HT-29 (cell line): ENCODE measurements around the gene NEURL2. TPM values are rescaled to one million over a fixed set of nuclear protein-coding genes. Genes with fewer than 3 reads are reported as not detected.
"Not testable (repeated sequence)": the region's sequence is repeated elsewhere in the genome, so short reads cannot be mapped to it uniquely, and the experiment has no call there.

Experiments used
- DNase-seq: peaks from one replicate; pipeline ENCODE4 v3.0.0-alpha.2; 2015; ENCODE audit warnings: low spot score
- total RNA-seq: library from RNA; depleted of rRNA; stranded (reverse); fragments of >200 nt; shearing (Covaris generic); gene quantifications from 2 replicates; pipeline ENCODE4 v1.2.3, GENCODE V29; 2014; rRNA removed

Gene NEURL2, protein sequence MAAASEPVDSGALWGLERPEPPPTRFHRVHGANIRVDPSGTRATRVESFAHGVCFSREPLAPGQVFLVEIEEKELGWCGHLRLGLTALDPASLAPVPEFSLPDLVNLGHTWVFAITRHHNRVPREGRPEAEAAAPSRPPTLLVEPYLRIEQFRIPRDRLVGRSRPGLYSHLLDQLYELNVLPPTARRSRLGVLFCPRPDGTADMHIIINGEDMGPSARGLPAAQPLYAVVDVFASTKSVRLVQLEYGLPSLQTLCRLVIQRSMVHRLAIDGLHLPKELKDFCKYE
- 8.9 and 11.4 TPM in 2 replicates for total RNA-seq

DNA sequence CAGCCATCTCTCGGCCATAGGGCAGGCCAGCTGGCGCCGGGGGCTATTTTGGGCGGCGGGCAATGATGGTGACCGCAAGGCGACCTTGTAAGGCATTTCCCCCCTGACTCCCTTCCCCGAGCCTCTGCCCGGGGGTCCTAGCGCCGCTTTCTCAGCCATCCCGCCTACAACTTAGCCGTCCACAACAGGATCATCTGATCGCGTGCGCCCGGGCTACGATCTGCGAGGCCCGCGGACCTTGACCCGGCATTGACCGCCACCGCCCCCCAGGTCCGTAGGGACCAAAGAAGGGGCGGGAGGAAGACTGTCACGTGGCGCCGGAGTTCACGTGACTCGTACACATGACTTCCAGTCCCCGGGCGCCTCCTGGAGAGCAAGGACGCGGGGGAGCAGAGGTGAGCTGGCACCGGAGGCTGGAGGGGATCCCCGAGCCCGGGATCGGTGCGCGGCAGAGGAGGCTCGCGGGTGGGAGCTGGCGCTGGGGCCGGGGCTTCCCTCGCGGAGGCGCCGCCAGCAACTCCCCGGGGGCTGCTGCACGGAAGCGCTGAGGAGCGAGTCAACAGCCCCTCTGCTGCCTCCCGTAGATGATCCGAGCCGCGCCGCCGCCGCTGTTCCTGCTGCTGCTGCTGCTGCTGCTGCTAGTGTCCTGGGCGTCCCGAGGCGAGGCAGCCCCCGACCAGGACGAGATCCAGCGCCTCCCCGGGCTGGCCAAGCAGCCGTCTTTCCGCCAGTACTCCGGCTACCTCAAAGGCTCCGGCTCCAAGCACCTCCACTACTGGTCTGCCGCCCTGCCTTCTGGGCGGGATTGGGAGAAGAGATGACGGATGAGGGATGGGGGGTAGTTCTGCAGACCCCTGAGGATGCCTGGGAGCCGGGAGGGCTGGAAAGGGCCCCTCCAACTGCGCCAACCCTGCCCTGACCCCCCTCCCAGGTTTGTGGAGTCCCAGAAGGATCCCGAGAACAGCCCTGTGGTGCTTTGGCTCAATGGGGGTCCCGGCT, at the start of gene NEURL2, which contains the start of gene CTSA:
Gene NEURL2 (minus strand): TSS at position 224 of the 999 bp plus-strand sequence. CDS start 217 bp downstream, at position 7.
Gene CTSA (plus strand): TSS at position 351 of the 999 bp plus-strand sequence. CDS start 234 bp downstream, at position 585.
- peak; percentile 96 for DNase-seq

DNA sequence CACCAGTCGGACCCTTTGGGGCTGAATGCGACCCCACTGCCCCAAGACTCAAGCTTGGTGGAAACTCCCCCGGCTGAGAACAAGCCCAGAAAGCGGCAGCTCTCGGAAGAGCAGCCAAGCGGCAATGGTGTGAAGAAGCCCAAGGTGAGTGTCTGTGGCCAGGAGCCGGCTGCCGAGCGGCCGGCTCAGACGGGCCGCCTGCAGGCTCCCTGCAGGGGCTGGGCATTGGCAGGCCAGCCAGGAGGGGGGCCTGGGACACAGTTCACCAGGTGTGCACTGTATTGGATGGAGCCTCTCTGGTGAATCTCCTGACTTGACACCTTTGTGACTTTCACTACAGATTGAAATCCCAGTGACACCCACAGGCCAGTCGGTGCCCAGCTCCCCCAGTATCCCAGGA, 49.5 kb upstream of the NEURL2 start:
- DNase-seq = no peak

DNA sequence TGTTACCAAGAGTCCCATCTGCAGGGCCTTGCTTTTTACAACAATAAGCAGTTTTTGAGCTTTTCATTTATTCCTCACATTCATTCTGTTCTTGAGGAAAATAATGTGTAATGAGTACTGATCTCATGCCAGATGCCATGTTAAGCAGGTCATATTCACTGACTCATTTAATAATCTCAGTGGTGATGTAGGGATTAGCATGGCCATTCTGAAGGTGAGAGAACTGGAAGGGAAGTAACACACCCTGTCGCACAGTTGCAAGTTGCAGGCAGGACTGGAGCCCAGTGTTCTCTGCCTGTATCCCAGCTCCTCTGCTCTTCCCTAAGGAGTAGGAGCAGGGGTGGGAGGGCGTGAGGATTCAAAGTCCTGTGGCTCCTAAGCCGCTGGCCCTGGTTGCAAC, 49.0 kb upstream of the NEURL2 start:
- DNase-seq = no peak

DNA sequence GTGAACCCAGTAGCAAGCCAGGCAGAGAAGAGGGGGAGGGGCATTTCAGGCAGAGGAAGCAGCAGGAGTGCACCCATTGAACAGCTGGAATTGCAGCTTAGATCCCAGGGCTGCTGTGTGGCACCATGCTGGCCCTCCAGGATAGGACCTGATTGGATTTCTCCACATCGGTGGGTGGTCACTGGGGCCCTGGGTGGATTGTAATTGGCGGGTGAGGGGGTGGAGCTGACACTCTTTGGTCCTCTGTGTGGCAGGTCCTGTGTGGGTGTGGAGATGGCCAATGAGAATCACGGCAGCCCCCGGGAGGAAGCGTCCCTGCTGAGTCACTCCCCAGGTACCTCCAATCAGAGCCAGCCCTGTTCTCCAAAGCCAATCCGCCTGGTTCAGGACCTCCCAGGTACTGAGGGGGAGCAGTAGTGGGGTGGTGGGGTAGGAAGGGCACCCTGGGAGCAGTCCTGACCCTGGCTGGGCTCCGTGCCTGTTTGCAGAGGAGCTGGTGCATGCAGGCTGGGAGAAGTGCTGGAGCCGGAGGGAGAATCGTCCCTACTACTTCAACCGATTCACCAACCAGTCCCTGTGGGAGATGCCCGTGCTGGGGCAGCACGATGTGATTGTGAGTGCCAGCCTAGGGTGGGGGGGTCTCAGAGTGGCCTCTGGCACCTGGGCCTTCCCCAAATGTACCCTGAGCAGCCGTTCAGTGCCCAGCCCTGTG, 47.9 kb upstream of the NEURL2 start:
- no peak for DNase-seq

DNA sequence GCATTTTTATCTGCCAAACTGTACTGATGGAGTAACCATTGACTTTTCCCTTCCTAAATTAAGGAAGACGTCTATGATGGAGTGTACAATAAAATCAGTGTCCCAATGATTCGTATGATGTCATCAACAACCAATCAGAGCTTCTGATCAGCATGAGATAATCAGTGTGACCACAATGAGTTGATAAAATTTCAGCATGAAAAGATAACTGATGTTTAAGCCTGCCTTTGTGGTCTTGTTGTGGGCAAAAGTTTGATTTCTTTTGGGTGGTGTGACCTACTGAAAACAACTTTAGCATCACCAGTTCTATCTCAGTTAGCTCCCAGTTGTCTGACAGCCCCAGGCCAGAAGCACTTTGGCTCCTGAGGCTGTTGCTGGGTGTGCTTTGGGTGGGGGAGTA, 46.8 kb upstream of the NEURL2 start:
- DNase-seq = no peak

DNA sequence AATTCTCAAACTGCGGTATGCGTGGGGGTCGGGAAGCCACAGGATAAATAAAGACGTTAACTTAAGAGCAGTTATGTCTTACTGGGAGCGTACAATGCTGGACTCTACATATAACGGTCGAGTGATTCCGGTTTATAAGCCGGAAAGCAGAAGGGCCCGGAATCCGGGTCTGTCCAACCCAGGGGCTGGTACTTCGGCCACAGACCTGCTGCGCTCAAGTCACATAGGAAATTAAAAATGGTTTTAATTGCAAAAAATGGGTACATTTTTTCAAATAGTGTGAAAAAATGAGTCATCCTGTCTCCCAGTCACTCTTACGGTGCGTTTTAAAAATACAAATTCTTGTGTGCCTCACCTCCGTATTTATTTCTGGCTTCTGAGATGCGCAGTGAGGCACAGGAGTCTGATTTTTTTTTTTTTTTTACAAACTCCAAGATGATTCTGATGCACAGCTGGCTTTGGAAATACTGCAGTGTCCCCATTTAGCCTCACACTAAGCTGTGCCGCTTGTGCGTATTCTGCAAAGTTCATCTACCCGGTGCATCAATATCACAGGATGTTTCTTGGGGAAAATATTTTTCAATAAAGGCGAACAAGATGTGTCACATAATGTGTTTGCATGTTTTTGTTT, 44.5 kb upstream of the NEURL2 start:
- DNase-seq = no peak

DNA sequence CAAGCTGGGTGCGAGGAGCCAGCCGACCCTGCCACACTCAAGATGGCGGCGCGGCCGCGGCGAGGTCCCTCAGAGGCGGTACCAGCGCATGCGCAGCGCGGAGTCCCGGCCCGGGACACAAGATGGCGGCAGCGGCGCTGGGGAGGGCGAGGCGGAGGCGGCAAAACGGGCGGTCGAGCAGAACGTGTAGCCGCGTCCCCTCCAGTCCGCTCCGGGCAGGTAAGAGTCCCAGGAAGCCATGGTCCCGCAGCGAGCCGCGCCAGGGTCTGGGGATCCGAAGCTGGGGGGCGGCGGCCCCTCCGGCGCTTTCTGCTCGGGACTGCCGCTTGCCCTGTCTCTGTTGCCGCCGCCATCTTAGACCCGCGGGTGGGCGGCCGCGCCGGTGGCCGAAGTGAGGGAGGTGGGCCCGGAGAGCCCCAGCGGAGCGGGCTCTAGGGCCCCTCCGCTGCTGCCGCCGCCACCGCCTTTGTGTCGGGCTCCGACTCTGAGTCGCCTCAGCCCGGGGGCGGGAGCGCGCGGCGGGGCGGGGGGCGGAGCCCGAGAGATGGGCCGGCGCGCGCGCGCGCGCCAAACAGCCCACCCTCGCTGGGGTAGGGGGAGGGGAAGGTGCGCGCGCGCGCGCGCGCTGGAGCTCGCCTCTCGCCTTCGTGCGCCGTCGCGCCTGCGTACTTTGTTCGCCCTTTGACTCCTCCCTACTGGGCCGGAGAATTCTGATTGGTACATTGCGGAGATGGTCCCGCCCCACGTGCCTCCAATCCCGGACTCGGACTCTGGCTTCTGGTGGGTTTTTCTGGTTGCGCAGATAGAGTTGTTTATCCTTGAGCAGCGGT, 43.8 kb upstream of the NEURL2 start, which contains the start of gene PCIF1:
Gene PCIF1 (plus strand): TSS at position 98 of the 830 bp plus-strand sequence. CDS start 4,317 bp downstream, outside the sequence.
- DNase-seq = peak; percentile 100

DNA sequence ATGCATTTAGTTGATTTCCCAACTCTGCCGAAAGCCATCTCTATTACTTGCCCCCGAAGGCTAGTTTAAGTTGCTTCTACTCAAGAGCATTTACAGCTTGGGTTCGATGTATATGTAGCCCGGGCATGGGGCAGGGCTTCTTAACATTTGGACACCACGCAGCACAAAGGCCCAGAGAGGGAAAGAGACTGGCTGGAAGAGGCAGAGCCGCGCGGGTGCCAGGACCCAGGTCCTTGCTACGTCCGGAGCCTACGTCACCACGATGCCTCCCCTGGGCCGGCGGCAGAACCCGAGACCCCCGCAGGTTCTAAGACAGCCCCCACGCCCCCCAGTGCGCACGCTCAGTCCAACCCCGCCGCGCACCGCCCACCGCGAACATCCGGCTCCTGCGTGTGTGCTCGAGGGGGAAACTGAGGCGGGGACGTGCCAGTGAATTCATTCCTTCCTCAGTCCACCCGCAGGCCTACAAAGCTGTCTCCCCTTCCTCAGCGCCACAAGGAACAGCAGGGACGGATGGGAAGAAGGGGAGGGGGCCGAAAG, 43.1 kb upstream of the NEURL2 start:
- no peak for DNase-seq

DNA sequence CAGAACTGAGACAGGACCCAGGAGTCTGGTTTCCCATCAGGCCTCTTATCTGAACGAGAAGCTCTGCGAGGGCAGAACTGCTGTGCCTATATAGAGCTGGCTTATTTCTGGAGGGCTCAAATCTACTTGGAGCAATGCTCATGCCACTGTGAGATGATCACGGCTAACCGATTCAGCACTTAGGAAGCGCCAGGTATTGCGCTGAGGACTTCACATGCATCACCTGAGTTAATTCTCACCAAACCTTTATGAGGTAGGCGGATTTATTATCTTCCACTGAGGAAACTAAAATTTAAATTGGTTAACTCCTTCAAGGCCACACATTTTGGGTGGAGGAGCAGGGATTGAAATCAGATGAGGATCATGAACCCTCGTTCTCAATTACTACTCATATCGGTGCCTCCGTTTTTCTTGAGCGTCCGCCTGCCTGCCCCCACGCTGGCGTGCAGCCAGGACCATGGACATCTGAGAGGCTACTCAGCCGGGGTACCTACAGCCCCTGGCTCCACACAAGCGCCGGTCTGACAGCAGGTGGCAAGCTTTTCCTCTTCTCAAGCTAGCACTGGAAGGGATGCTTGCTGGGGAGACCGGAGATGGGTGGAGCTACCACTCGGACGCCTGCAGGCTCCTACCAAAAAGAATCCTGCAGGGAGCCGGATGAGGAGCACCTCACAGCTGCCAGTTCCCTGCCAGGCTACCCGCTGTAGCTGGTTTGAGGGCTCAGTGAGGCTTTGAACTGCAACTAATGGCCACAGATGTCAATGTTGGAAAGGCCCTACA, 42.4 kb upstream of the NEURL2 start:
- peak; percentile 91 for DNase-seq

DNA sequence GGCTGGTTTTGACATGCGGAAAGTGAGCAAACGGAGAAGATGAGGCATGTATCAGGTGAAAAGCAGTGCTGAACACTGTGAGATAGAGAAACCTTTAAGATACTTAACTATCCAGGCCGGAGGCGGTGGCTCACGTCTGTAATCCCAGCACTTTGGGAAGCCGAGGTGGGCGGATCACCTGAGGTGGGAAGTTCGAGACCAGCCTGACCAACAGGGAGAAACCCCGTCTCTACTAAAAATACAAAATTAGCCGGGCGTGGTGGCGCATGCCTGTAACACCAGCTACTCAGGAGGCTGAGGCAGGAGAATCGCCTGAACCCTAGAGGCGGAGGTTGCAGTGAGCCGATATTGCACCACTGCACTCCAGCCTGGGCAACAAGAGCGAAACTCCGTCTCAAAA, 40.7 kb upstream of the NEURL2 start:
- DNase-seq = not testable (repeated sequence)

DNA sequence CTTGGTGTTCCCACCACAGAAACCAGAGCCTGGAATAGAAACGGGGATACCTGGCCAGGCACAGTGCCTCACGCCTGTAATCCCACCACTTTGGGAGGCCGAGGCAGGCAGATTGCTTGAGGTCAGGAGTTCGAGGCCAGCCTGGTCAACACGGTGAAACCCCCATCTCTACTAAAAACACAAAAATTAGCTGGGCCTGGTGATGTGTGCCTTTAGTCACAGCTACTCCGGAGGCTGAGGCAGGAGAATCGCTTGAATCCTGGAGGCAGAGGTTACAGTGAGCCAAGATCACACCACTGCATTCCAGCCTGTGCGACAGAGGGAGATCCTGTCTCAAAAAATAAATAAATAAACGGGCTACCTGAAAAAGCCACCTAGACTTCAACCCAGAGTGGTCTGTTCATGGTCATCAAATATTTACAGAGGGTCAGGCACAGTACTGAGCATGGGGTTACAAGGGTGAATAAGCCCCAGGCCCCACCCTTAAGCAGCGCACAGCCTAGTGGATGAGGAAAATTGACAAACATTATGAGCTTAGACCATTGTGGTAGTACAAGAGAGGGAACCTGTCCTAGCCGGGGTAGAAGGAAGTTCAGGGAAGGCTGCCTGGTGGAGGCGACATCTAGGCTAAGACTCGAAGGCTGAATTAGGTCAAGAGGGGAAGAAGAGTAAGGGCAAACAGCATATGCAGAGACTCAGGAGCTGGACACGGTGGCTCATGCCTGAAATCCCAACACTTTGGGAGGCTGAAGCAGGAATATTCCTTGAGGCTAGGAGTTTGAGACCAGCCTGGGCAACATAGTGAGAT, 36.3 kb upstream of the NEURL2 start:
- DNase-seq = no peak

DNA sequence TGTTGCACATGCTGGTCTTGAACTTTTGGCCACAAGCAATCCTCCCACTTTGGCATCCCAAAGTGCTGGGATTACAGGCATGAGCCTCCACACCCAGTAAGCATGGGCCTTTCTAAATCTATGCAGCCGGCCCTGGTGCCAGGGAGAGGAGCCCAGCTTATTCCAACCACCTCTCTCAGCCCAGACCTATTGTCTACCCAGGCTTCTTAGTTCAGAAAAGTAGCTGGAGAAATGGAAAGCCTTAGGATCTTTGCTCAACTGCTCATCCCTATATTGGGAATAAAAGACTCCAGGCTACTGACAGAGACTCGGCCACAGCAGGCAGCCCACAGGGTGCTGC, 35.7 kb upstream of the NEURL2 start:
- DNase-seq = no peak

DNA sequence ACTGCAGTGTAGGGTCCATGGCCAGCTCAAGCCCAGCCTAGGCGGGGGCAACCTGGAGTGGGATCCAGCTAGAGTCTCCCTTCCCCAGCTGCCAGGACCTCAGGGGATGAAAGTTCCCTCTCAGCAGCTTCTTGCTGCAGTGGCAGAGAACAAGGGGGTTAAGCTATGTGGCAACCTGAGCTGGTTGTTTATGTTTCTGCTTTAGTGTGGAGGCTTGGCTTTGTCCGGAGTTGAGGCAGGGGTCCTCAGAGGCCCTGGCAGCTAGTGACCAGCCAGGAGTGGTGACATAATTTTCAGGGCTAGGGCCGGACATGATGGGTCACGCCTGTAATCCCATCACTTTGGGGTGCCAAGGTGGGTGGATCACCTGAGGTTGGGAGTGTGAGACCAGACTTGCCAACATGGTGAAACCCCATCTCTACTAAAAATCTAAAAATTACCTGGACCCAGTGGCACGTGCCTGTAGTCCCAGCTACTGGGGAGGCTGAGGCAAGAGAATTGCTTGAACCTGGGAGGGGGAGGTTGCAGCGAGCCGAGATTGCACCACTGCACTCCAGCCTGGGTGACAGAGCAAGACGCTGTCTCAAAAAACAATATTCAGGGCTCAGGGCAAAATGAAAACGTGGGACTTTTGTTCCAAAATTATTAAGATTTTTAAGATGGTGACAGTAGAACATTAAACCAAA, 35.0 kb upstream of the NEURL2 start:
- DNase-seq = no peak

DNA sequence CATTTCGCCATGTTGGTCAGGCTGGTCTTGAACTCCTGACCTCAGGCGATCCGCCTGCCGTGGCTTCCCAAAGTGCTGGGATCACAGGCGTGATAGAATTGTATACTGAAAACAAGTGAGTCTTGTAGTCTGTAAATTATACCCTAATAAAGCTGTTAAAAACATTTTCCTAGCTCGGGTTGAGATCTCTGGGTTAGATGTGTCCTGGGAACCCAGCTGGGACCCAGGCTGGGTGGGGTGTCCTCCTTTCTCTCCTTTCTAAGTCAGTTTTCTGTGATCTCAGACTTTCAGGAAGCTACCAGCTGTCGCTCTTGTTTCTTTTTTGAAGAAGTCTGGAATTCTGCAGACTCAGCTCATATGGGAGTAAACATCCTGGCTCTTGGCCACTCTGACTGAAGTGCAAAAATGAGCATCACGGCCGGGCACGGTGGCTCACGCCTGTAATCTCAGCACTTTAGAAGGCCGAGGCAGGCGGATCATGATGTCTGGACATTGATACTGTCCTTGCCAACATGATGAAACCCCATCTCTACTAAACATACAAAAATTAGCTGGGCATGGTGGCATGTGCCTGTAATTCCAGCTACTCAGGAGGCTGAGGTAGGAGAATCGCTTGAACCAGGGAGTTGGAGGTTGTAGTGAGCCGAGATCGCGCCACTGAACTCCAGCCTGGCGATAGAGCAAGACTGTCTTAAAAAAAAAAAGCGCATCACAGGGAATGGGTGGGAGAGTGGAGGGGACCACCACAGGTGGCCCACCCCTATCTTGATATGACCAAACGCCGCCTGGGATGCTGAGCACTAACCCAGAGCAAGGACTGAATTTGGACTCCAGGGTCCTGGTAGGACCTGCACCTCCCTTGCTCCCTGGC, 33.6 kb upstream of the NEURL2 start:
- DNase-seq = no peak

DNA sequence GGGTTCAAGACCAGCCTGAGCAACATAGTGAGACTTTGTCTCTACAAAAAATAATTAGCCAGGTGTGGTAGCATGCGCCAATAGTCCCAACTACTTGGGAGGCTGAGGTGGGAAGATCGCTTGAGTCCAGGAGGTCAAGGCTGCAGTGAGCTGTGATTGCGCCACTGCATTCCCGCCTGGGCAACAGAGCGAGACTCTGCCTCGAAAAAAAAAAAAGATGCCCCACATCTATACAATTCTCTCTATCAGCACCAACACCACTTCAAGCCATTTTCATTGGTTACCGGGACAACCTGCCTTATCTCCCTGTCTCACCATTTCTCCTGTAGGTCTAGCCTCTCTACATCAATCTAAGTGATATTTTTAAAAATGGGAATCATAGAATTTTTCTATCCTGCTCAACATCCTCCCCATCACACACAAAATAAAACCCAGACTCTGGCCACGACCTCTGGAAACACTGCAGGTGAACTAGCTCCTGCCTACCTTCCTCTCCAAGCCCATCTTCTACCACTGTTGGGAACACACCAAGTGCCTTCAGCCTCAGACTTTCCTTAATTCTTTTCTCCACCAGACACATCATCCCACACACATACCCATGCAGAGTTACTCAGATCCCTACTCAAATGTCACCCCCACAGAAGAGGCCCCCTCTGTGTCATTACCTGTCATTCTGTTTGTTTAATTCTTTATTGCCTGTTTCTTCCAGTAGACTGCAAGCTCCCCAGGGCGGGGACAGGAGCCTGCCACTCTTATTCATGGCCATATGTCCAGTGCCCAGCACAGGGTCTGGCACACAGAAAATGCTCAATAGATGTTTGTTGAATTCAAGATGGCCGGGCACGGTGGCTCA, 30.6 kb upstream of the NEURL2 start:
- DNase-seq = no peak
